ENCODE measurements around the gene DYRK4.
"Not testable (repeated sequence)": the region's sequence is repeated elsewhere in the genome, so short reads cannot be mapped to it uniquely, and the experiment has no call there.

The DYRK4 gene

GRCh38 chr12:4562034-4562657 is at the start of gene DYRK4:
TSS of gene DYRK4 (plus strand) at chr12:4562208. CDS start at chr12:4562246, 38 bp downstream.
- no peak for DNase-seq

DNA sequence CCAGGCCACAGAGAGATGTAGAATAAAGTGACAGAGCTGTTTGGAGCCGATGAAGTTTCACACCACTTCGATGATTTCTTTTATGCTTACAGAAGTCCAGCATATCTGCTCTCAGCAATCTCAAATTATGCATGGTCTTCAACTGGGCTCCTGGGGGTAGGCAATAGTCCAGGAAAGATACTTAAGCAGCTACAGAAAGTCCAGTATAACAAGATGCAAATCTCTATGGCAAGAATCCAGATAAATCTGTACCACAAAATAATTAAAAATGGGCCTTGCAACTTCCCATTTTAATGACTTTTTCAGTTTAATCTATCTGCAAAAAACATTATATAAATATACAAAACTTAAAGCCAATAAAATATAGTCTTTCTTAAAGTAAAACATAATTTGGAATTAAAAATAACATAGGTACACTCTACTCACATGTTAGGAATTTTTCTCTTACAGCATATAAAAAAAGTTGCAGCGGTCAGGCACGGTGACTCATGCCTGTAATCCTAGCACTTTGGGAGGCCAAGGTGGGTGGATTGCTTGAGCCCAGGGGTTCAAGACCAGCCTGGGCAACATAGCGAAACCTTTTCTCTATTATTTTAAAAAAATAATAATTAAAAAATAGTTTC is 43.8 kb upstream of the DYRK4 start:
- DNase-seq: no peak

GRCh38 chr12:4523443-4523842 is 38.6 kb upstream of the DYRK4 start:
- not testable (repeated sequence) for DNase-seq

DNA sequence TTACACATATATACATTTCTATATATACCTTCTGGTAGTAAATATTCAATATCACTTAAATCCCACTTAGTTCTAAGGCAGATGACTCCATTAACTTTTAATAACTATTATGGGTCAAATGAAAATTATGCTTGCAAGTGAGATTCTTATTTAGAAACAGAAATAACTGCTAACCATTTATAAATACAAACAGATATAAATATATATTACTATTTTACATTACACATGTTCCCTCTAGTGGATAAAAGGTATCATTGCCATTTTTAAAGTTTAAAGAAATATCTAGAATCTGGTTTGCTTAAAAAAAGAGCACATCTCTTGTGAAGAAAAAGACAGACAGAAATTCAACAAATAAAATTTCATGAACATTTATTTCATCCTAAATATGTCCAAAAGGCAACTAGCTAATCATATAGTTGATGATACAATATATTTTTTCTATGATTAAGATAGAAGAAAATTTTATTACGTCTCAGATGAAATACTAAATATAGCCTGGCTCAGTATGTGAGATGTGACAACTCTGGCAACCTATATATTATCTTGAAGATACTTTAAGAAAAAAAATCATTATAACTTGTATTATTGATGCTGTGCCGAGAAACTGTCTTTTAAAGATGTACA is 35.0 kb upstream of the DYRK4 start:
- DNase-seq: peak; percentile 12 to 18

DNA sequence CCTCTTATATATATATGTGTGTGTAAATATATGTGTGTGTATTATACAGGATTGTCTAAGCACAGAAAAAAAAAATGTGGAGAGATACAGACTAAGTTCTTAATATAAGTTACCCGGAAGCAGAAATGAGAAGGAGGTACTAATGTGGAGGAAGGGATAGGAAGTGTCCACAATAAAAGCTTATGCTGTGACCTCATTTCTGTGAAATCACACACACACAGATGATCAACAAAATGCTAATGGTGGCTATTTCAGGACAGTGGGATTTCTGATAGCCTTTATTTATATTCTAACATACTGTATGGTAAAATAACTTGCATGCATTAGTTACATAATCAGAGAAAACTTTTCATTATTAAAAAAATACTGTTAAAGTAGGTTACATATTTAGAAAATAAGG is 31.8 kb upstream of the DYRK4 start:
- no peak for DNase-seq

DNA sequence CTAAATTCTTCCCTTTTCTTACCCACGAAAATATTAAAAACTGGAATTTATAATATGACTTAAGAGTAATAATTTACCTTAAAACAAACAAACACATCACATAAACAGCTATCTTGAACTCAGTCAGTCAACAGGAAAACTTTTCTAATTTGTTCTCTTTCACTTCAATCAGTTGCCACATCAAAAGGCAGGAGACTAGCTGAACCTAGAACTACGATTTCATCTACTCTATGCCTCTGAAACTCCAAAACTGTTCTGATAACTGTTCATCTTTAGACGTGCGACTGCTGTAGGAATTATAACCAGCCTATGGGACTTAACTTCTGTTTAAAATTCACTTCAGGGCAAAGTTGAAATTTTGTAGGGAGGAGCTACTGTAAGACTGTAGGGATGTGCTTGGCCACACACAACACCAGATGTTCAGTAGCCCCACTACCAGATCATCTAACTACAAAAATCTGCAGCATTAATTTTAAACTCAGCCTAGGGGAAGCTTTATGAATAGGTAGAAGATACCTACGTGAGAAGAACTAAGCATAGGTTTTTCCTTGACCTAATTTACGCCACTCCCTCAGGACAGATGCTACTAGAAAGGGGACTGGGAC is 30.9 kb upstream of the DYRK4 start:
- DNase-seq: no peak

- DNase-seq: no peak
Measured at GRCh38 chr12:4535092-4535491, 26.9 kb upstream of the DYRK4 start.

DNA sequence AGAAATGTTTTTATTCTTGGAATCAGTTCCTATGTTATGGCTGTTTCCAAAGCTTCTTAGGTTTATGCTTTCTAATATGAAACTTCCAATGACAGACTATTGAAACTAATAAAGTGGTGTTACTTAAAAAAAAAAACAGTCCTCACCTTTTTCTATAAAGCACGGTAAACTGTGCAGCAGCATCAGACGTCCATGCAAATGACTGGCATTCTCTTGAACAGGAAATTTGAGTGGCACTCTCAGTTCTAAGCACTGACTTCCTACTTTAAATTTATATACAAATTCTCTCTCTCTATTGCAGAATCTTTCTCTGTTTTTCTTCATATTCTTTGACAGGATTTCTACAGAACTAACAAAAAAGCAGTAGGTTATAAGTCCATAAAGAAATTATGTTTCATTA is 26.1 kb upstream of the DYRK4 start:
- no peak for DNase-seq

GRCh38 chr12:4538207-4539160 is 23.5 kb upstream of the DYRK4 start, which contains the start of gene RAD51AP1:
TSS of gene RAD51AP1 (plus strand) at chr12:4538890. CDS start at chr12:4538940, 50 bp downstream.
- peak; percentile 83 to 88 for DNase-seq

GRCh38 chr12:4539167-4539870 is 22.7 kb upstream of the DYRK4 start:
- DNase-seq: no peak

DNA sequence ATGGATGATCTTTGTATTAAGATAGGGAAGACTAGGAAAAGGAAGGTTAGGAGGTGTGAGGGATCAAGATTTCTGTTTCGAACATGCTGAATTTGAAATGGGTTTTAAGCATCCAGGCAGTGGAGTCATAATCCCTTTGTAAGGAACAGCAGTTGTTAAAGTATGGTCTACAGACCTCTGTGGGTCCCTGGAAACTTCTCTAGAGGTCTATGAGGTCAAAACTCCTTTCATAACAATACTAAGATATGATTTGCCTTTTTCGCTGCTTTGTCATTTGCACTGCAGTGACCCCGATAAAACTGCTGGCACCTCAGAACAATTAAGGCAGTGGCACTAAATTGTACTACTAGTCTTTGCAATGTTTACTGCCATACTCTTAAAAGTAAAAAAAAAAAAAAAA is 21.8 kb upstream of the DYRK4 start:
- no peak for DNase-seq

- peak; percentile 4 to 20 for DNase-seq
Measured at GRCh38 chr12:4540638-4541037, 21.4 kb upstream of the DYRK4 start.

DNA sequence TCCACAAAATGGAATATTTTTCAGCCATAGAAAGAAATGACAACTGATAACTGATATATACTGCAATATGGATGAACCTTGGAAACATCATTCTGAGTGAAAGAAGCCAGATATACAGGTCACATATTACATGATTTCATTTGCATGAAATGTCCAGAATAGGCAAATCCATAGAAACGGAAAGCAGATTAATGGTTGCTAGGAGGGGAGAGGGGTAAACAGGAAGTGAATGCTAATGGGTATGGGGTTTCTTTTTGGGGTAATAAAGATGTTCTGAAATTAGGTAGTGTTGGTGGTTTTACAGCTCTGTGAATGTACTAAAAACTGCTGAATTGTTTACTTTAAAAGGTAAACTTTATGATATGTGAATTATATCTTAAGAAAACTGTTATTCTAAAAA is 16.8 kb upstream of the DYRK4 start:
- DNase-seq: no peak

GRCh38 chr12:4552191-4552590 is 9.8 kb upstream of the DYRK4 start:
- DNase-seq: no peak

GRCh38 chr12:4553943-4554342 is 8.1 kb upstream of the DYRK4 start:
- no peak for DNase-seq

GRCh38 chr12:4555804-4556203 is 6.2 kb upstream of the DYRK4 start:
- no peak for DNase-seq

- DNase-seq: no peak
Measured at GRCh38 chr12:4556735-4557530, 5.1 kb upstream of the DYRK4 start.

DNA sequence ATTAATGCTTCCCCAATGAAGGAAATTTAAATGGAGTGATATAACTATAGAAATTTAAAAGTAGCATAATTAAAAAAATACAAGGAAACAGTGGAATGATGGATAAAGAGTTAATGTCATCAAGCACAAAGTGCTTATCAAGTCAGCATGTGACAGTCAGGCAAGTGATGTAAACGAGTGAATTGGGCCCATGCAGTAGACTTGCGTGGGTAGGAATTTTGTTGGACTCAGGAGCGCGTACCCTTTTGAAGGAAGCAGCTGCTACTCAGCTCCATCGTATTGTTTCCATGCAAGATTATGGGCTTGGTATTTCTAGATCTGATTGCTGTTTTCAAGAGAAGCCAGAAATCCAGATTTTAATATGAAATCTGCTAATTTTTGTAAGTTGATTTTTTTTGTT is 4.4 kb upstream of the DYRK4 start:
- DNase-seq: no peak

DNA sequence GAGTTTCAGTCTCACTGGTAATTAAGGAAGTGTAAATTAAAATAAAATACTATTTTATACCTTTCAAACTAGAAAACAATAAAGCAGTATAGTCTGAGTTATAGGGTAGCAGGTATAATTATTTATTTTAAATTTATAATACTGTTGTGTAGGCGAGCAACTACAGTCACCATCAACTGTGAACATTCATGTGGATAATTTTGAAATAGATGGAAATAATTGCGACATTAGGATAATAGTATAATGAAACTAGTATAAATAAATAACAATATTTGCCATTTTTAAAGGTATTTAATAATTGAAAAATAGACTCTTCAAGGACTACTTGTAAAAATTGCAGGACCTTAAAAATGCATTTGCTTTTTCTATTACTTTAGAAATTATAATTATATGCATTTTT is 3.8 kb upstream of the DYRK4 start:
- DNase-seq: no peak

GRCh38 chr12:4563336-4563735 is 1.3 kb downstream of the DYRK4 start:
- DNase-seq: no peak

GRCh38 chr12:4564818-4565217 is 2.8 kb downstream of the DYRK4 start:
- DNase-seq: no peak
